ENCODE results near the gene TMOD1. TPM values are rescaled to one million over a fixed set of nuclear protein-coding genes. Genes with fewer than 3 reads are reported as not detected.
"Not testable (repeated sequence)": the region's sequence is repeated elsewhere in the genome, so short reads cannot be mapped to it uniquely, and the experiment has no call there.

The TMOD1 gene
- total RNA-seq = 0.42 TPM
- 4.2 TPM for polyA plus RNA-seq
- long read RNA-seq, donor 1 = 0 reads
- long read RNA-seq, donor 2 = 0 reads
- long read RNA-seq, donor 3 = 0 reads
- long read RNA-seq, donor 4 = 0 reads
- long read RNA-seq, donor 5, partial matches to known transcripts = 0 of 2 reads
- long read RNA-seq, donor 5, other reads (novel, unspliced or antisense) = 0 of 2 reads
- long read RNA-seq, donor 6 = 0 reads
- long read RNA-seq, donor 7 = 0 reads
- long read RNA-seq, donor 8 = 0 reads
- long read RNA-seq, donor 9 = 0 reads
- long read RNA-seq, donor 10 = 0 reads

DNA sequence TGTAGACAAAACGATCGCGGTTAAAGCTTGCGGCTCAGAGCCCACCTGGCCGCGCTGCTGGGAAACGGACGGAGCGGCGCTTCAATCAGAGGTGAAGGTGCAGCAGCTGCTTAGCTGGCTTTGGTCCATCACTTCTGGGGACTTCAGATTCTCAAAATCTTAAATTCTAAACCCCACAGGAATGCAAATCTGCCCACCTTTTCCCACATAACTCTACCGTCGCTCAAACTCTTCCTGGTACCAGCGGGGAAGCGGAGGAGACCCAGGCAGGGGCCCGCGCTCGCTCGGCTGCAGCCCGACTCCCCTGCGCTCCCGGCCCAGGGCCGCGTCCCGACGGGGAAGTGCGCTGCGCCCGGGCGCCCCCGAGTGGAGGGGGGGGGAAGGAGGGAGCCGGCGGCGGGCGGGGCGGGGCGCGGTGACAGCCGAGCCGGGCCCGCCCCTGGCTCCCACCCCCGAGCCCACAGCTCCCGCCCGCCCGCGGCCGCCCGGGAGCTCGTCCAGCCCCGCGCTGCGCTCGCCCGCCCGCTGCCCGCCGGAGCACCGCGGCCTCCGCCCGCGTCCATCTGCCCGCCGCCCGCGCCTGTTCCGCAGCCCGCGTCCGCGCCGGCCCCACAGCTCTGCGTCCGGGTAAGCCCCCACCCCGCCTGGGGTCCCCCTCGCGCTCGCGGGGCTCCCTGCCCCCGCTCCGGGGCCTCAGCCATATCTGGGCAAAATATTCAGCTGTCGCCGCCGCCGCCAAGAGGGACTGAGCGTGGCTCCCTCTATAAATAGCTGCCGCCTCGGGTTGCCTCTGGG lies at the start of gene TMOD1:
TMOD1 (plus strand) TSS at position 490 of the 795 bp plus-strand sequence. CDS start 22,523 bp downstream, outside the sequence.
- WGBS = under 1% methylated on average over 74 of the region's 87 CpGs

DNA sequence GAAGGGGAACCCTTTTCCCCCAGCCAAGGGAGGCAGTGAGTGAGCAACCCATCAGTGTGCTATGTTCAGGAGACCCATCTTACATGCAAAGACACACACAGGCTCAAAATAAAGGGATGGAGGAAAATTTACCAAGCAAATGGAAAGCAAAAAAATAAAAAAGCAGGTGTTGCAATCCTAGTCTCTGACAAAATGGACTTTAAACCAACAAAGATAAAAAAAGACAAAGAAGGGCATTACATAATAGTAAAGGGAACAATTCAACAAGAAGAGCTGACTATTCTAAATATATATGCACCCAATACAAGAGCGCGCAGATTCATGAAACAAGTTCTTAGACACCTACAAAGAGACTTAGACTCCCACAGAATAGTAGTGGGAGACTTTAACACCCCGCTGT lies 47.9 kb upstream of the TMOD1 start:
- not testable (repeated sequence) for H3K9me3 ChIP-seq (ENCODE audit: control insufficient read depth in 2 of 2, insufficient read depth in 1 of 2, low read length in 1 of 2); H3K27me3 ChIP-seq (ENCODE audit: control insufficient read depth in 2 of 2, insufficient read depth in 1 of 2, low read length in 1 of 2); H3K4me1 ChIP-seq (ENCODE audit: control insufficient read depth in 2 of 2, insufficient read depth in 2 of 2, low read length in 2 of 2); H3K4me3 ChIP-seq (ENCODE audit: low read length in 2 of 2); H3K27ac ChIP-seq (ENCODE audit: low read depth in 1 of 2, low read length in 1 of 2); DNase-seq (ENCODE audit: low read depth in 6 of 9, low spot score in 9 of 9); H3K36me3 ChIP-seq (ENCODE audit: control insufficient read depth in 2 of 2, insufficient read depth in 2 of 2, low read length in 1 of 2)
- WGBS = 97% methylated on average over 3 of the region's 3 CpGs

More for the DNA sequence above, at the start of gene TMOD1:
- Histone ChIP-seq H3K4me1 (ENCODE audit: control insufficient read depth in 2 of 2, insufficient read depth in 2 of 2, low read length in 2 of 2) (peaks cover 6 to 10% of the 10 kb centered on the region in 2 donors), H3K4me3 (ENCODE audit: low read length in 2 of 2) (peak within 1 kb of the TSS in 1 of 2 donors; percentile 52), H3K9me3 (ENCODE audit: control insufficient read depth in 2 of 2, insufficient read depth in 1 of 2, low read length in 1 of 2) (no peaks in the 10 kb centered on the region), H3K36me3 (ENCODE audit: control insufficient read depth in 2 of 2, insufficient read depth in 2 of 2, low read length in 1 of 2) (no peaks in the 10 kb centered on the region), H3K27me3 (ENCODE audit: control insufficient read depth in 2 of 2, insufficient read depth in 1 of 2, low read length in 1 of 2) (peaks cover 41 to 69% of the 10 kb centered on the region in 2 donors), H3K27ac (ENCODE audit: low read depth in 1 of 2, low read length in 1 of 2) (no peak within 1 kb of the TSS)
- peak in 7 of 9 donors; percentile 7 to 47 (median 18) for DNase-seq (ENCODE audit: low read depth in 6 of 9, low spot score in 9 of 9)

DNA sequence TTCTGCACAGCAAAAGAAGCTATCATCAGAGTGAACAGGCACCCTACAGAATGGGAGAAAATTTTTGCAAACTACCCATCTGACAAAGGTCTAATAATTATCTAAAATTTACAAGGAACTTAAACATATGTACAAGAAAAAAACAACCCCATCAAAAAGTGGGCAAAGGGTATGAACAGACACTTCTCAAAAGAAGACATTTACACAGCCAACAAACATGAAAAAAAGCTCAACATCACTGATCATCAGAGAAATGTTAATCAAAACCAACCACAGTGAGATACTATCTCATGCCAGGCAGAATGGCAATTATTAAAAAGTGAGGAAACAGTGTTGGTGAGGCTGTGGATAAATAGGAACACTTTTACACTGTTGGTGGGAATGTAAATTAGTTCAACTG lies 44.6 kb upstream of the TMOD1 start:
- H3K4me3 ChIP-seq (ENCODE audit: low read length in 2 of 2); H3K27ac ChIP-seq (ENCODE audit: low read depth in 1 of 2, low read length in 1 of 2); H3K36me3 ChIP-seq (ENCODE audit: control insufficient read depth in 2 of 2, insufficient read depth in 2 of 2, low read length in 1 of 2); DNase-seq (ENCODE audit: low read depth in 6 of 9, low spot score in 9 of 9); H3K4me1 ChIP-seq (ENCODE audit: control insufficient read depth in 2 of 2, insufficient read depth in 2 of 2, low read length in 2 of 2); H3K9me3 ChIP-seq (ENCODE audit: control insufficient read depth in 2 of 2, insufficient read depth in 1 of 2, low read length in 1 of 2); H3K27me3 ChIP-seq (ENCODE audit: control insufficient read depth in 2 of 2, insufficient read depth in 1 of 2, low read length in 1 of 2): not testable (repeated sequence)

DNA sequence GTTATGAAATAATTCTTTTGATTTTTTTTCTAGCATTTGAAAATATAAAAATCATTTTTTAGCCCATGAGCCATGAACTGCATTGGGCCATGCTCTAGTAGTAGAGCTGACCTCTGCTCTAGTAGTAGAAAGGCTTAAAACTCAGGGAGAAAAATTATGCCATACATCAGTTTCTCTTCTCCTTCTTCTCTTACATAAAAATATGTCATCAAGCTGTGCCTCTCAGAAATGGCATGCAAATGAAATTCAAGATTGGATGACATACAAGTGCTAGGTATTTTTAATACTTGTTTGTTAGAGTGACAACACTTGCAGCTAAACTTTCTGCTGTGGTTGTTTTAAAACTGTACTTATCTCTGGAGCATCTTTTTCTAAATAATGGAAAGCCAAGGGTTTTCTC lies 42.1 kb upstream of the TMOD1 start:
- Histone ChIP-seq H3K36me3 (ENCODE audit: control insufficient read depth in 2 of 2, insufficient read depth in 2 of 2, low read length in 1 of 2) (no peaks in the 10 kb centered on the region), H3K4me1 (ENCODE audit: control insufficient read depth in 2 of 2, insufficient read depth in 2 of 2, low read length in 2 of 2) (no peaks in the 10 kb centered on the region), H3K9me3 (ENCODE audit: control insufficient read depth in 2 of 2, insufficient read depth in 1 of 2, low read length in 1 of 2) (no peaks in the 10 kb centered on the region), H3K27me3 (ENCODE audit: control insufficient read depth in 2 of 2, insufficient read depth in 1 of 2, low read length in 1 of 2) (no peaks in the 10 kb centered on the region), H3K27ac (ENCODE audit: low read depth in 1 of 2, low read length in 1 of 2) (no peak overlapping the region), H3K4me3 (ENCODE audit: low read length in 2 of 2) (no peak overlapping the region)
- no peak for DNase-seq (ENCODE audit: low read depth in 6 of 9, low spot score in 9 of 9)

DNA sequence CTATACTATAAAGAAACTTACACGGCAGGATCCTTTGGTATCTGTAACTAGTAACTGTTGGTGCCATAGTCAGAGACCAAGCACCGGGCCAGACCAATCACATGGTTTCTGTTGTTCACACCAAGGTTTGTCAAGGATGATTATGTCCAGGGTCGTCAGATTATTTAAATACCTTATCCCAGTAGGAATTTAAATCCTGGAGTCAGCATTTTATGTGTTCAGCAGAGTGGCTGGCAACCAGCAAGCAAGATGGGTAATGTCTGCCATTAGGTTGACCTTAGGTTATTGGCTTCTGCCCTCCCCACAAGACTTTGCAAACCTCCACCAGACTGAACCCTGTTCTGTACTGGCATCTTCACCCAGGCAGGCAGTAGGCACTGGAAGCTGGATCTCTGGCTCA lies 39.3 kb upstream of the TMOD1 start:
- no peak for DNase-seq (ENCODE audit: low read depth in 6 of 9, low spot score in 9 of 9)
- WGBS = 96% methylated on average over 3 of the region's 3 CpGs
- H3K4me3 ChIP-seq (ENCODE audit: low read length in 2 of 2) = no peak overlapping the region
- H3K9me3 ChIP-seq (ENCODE audit: control insufficient read depth in 2 of 2, insufficient read depth in 1 of 2, low read length in 1 of 2) = no peaks in the 10 kb centered on the region
- no peaks in the 10 kb centered on the region for H3K36me3 ChIP-seq (ENCODE audit: control insufficient read depth in 2 of 2, insufficient read depth in 2 of 2, low read length in 1 of 2)
- no peak overlapping the region for H3K27ac ChIP-seq (ENCODE audit: low read depth in 1 of 2, low read length in 1 of 2)
- H3K27me3 ChIP-seq (ENCODE audit: control insufficient read depth in 2 of 2, insufficient read depth in 1 of 2, low read length in 1 of 2) = no peaks in the 10 kb centered on the region
- no peaks in the 10 kb centered on the region for H3K4me1 ChIP-seq (ENCODE audit: control insufficient read depth in 2 of 2, insufficient read depth in 2 of 2, low read length in 2 of 2)

DNA sequence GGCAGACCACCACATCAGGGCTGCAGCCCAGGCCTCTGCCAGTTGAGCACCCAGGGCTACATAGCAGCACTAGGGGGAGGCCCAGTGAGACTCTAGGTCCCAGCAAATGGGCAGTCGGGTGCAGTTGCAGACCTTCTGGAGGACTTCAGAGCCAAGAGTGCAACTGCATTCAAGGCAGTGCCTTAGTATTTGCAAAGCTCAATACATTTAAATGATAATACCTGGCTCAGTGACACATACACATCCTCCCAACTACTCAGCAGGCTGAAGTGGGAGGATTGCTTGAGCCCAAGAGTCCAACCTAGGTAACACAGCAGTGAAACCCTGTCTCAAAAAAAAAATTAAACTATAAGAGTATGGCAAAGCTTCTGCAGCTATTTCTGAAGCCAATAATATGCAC lies 38.6 kb upstream of the TMOD1 start:
- Histone ChIP-seq H3K27me3 (ENCODE audit: control insufficient read depth in 2 of 2, insufficient read depth in 1 of 2, low read length in 1 of 2) (no peaks in the 10 kb centered on the region), H3K9me3 (ENCODE audit: control insufficient read depth in 2 of 2, insufficient read depth in 1 of 2, low read length in 1 of 2) (no peaks in the 10 kb centered on the region), H3K36me3 (ENCODE audit: control insufficient read depth in 2 of 2, insufficient read depth in 2 of 2, low read length in 1 of 2) (no peaks in the 10 kb centered on the region), H3K4me1 (ENCODE audit: control insufficient read depth in 2 of 2, insufficient read depth in 2 of 2, low read length in 2 of 2) (no peaks in the 10 kb centered on the region), H3K4me3 (ENCODE audit: low read length in 2 of 2) (no peak overlapping the region), H3K27ac (ENCODE audit: low read depth in 1 of 2, low read length in 1 of 2) (no peak overlapping the region)
- DNase-seq (ENCODE audit: low read depth in 6 of 9, low spot score in 9 of 9) = no peak
- WGBS = 98% methylated on average over 1 of the region's 1 CpG

DNA sequence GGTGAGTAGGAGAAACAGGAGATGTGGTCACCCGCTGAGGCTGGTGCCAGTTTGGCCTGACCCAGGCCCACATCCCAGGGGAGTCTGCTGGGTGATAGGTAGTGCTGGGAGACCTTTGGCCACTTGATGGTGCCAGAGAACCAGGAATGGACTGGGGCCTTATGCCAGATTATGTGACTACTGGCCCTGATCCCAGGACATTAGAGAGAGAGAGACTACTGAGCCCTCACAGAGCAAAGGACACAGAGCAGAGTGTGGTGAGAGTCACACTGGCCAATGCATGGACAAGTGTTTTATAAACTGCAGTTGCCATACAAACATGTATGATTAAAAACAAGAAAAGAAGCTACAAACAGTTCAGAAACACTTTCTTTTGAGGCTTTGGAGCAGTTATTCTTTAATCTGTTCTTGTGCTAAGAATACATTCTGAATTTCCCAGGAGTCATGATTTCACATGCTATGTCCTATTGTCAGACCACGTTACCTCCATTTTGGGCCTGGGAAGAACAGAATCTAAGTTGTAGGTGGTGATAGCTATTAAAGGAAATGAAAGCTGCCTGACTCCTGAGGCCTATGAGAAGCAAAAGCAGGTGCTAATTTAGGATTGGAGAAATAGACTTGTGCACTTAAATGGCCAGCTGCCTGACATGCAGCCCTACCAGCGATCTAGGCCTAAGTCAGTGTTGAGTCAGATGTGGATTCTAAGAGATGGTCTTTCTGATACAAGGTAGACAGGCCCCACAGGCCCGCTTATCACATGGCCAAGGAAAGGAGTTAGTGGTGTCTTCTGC lies 32.6 kb upstream of the TMOD1 start:
- peak in 7 of 9 donors; percentile 2 to 32 (median 10) for DNase-seq (ENCODE audit: low read depth in 6 of 9, low spot score in 9 of 9)
- Histone ChIP-seq H3K27ac (ENCODE audit: low read depth in 1 of 2, low read length in 1 of 2) (no peak overlapping the region), H3K9me3 (ENCODE audit: control insufficient read depth in 2 of 2, insufficient read depth in 1 of 2, low read length in 1 of 2) (no peaks in the 10 kb centered on the region), H3K4me3 (ENCODE audit: low read length in 2 of 2) (no peak overlapping the region), H3K4me1 (ENCODE audit: control insufficient read depth in 2 of 2, insufficient read depth in 2 of 2, low read length in 2 of 2) (no peaks in the 10 kb centered on the region), H3K36me3 (ENCODE audit: control insufficient read depth in 2 of 2, insufficient read depth in 2 of 2, low read length in 1 of 2) (no peaks in the 10 kb centered on the region), H3K27me3 (ENCODE audit: control insufficient read depth in 2 of 2, insufficient read depth in 1 of 2, low read length in 1 of 2) (no peaks in the 10 kb centered on the region)
- 94% methylated on average over 4 of the region's 4 CpGs for WGBS

DNA sequence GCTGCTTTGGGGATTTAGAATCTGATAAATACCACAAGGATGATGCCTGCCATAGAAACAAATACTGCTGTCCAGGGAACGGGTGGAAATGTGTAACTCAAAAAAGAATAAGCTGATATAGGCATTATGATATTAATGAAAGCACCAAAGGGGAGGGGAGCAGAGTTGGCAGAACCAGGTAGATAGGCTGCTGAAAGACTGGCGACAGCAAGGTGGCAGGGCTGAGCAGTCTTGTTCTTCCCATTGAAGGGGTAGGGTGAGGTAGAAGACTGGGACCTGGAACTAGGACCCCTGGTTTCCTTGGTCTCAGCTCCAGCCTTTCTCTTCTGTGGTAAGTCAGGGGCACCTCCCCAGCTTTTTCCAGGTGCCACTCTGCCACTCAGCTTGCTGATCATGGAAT lies 31.4 kb upstream of the TMOD1 start:
- Histone ChIP-seq H3K9me3 (ENCODE audit: control insufficient read depth in 2 of 2, insufficient read depth in 1 of 2, low read length in 1 of 2) (no peaks in the 10 kb centered on the region), H3K36me3 (ENCODE audit: control insufficient read depth in 2 of 2, insufficient read depth in 2 of 2, low read length in 1 of 2) (no peaks in the 10 kb centered on the region), H3K27ac (ENCODE audit: low read depth in 1 of 2, low read length in 1 of 2) (no peak overlapping the region), H3K27me3 (ENCODE audit: control insufficient read depth in 2 of 2, insufficient read depth in 1 of 2, low read length in 1 of 2) (no peaks in the 10 kb centered on the region), H3K4me1 (ENCODE audit: control insufficient read depth in 2 of 2, insufficient read depth in 2 of 2, low read length in 2 of 2) (no peaks in the 10 kb centered on the region), H3K4me3 (ENCODE audit: low read length in 2 of 2) (no peak overlapping the region)
- no peak for DNase-seq (ENCODE audit: low read depth in 6 of 9, low spot score in 9 of 9)
- WGBS = 96% methylated on average over 2 of the region's 2 CpGs

DNA sequence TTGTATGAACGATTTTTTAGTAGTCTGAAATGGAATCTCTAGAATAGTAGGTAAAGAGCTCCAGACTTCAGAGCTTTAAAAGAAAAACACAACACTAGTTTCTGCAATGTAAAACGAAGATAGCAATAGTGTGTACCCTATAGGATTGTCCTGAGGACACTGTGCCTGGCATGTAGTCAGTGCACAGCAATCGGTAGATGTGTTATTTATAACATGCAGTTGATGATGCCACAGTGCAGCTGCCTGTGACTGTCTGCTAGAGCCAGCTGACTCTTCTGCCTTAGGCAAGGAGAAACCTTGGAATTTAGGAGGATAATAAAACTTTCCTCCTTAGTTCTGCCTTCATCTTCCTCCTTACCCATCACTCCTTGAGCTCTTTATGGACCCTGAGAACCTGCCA lies 27.7 kb upstream of the TMOD1 start:
- Histone ChIP-seq H3K27ac (ENCODE audit: low read depth in 1 of 2, low read length in 1 of 2) (no peak overlapping the region), H3K36me3 (ENCODE audit: control insufficient read depth in 2 of 2, insufficient read depth in 2 of 2, low read length in 1 of 2) (no peaks in the 10 kb centered on the region), H3K9me3 (ENCODE audit: control insufficient read depth in 2 of 2, insufficient read depth in 1 of 2, low read length in 1 of 2) (no peaks in the 10 kb centered on the region), H3K4me3 (ENCODE audit: low read length in 2 of 2) (no peak overlapping the region), H3K27me3 (ENCODE audit: control insufficient read depth in 2 of 2, insufficient read depth in 1 of 2, low read length in 1 of 2) (no peaks in the 10 kb centered on the region), H3K4me1 (ENCODE audit: control insufficient read depth in 2 of 2, insufficient read depth in 2 of 2, low read length in 2 of 2) (no peaks in the 10 kb centered on the region)
- 98% methylated on average over 3 of the region's 3 CpGs for WGBS
- DNase-seq (ENCODE audit: low read depth in 6 of 9, low spot score in 9 of 9) = no peak

Data from thymus (tissue), 14 donors.